GM04504 (cell line): Measurements from ENCODE around the gene MYOG.
A peak's percentile ranks its signal among the peaks of the same experiment; 100 is the strongest.

ENCODE experiments used
- DNase-seq: peaks from one replicate; pipeline ENCODE4 v3.0.0-alpha.2; 2012; ENCODE audit warnings: low read depth

The MYOG gene

DNA sequence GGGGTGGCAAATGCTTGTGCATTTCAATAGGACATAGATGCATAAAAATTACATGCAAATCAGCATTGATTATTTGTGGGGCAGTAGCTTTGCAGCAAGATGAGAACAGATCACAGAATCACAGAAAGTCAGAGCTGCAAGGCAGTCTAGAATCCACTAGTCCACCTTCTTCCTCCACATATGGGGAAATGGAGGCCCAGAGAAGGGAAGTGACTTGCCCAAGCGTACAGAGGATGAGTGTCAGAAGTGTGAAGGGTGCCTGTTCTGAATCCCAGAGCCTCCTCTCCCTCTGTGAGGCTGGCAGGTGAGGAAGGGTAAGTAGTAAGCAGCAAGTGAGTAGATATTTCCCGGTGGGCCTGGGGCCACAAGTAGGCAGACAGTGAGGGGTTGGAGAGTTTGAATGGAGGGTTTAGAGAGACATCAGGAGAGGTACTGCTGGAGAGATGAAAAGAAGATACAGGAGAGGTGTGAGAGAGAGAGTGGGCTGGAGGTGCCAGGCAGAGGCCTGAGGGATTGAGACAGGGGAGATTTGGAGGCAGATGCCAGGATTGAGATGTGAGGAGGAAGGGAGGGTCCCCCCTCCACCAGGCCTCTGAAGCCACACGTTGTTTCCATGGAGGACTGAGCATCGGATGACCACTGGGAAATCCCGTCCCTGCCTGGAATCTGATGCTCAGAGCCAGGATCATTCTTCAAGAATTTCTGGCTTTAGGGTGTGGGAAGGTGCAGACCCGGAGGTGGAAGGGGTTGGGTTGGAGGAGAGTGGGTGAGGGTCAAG is 4.8 kb upstream of the MYOG start:
- no peak for DNase-seq

DNA sequence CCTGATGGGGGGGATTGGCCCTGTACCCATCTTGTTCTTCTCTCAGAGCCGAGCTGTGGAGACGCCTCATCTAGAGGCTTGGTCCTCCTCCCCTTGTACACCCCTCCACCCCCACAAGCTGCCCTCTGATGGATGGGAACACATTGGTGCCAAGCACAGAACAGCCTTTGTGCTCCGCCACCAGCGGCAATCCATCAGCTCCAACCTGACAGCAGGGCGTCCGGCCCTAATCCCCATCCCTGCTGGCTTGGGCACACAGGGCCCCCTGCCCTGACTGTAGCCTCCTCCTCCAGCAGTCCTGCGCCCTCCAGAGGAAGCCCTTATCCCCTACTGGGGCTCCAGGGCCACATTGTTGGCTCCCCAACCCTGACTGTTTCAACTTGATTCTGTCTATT is 3.8 kb upstream of the MYOG start:
- no peak for DNase-seq

DNA sequence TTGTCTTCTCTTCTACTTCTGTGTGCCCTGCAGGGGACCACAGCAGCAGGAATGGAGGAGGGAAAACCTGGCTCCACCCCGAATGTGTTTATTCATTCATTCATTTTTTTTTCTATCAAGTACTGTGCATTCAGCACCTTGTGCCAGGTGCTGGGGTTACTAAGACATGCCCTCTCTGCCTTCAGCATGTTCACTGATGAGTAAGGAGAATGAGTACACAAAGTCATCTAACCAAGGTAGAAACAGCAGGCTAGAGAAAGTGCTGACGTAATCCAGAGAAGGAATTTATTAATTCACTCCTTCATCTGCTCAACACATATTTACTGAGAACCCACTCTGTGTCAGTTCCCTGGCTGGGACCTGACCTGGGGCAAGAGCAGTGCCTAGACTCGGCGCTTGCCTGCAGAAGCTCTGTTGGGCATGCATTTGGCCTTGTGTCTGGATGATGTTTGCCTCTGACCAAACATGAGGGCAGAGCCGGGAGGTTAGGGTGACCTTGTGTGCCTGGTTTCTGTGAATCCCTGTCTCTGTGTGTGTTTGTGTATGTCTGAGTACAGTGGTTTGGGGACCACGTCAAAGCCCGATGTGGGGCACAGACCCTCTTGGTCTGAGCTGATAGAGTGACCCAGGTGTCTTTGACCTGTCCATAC is 3.3 kb upstream of the MYOG start:
- no peak for DNase-seq

DNA sequence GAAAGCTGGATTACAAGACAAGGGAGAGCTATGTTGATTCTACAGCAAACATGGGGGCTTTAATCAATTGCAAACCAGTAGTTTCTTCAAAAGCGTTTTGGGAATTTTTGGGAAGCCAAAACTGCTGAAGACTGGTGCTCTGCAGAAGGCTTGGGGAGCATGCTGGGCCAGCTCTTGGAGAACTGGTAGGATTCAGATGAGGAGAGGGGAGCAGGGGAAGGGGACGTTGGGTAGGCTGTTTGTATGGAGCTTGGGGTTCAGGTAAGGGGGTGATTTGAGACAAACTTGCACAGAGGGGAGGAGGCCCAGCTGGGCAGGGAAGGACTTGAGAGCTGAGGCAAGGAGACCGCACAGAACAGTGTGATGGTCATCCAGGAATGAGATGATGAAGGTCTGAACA is 2.6 kb upstream of the MYOG start:
- DNase-seq: no peak

DNA sequence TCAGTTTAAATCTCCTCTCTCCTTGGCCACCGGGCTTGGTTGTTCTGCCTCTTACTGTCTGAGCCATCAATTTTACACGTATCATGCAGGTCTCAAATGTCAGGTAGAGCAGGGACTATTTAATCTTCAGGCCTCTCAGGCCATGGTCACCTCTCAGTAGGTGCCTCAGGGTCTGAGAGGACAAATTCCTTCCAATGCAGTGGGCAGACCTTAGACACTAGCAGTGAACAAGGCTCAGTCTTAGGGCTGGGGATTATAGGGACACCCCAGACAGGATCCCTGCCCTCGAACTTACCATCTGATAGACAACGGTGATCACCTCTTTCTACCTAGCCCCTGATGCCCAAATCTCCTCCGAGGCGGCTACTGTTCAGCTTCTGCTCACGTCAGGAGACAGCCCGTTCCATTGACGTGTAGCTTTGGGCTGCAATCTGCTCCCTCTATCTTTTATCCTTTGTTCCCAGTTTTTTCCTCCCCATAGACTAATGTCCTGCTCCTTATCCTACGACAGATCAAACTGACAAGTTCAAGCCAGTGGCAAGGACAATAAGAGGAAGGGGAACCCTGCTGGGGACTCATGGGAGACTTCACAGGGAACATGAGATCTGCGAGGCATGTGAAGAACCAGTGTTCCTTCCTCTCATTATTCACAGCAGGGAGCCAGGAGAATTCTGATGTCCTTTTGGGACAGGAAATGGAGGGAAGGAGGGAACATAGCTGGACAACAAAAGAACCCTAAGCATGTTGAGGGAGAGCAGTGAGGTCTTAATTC is 1.4 kb upstream of the MYOG start:
- DNase-seq: no peak

DNA sequence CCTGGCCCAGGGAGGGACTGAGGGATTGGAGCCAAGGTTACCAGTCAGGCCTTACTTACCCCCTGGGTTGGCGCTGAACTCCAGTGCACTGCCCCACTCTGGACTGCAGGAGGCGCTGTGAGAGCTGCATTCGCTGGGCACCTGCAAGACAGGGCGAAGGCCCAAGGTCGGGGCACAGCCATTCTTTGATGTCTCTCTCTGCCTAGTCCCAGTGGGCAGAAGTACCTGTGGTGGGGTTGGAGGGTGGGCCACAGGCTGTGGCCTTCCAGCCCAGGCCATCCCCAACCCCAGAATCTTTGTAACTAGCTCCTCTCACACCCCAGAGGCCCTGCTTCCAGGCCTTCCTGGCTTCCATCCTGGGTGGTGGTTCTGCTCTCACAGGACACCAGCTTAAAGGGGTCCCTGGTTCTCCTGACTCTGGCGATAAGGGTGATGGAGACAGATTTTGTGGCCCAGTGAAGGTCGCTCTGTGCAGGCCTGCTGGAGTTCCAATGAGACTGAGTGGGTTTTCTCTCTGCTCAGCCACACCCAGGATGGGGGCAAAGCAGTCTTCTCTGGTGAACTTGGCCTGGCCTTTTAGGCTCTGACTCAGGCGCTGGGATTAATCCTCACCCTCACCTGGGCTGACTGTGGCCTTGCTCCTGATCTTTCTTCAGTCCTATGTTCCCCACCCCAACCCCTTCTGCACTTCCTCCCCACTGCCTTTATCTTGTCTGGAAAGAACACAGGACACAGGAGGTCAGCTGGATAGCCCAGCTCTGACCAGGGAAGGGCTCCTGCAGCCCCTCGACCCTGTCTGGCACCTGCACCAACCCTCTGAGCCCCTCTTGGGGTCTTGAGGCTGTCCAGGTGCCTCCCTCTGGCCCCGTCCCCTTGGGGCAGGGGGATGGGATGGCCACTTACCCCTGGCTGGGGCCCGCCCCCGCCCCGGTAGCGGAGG is 954 bp downstream of the MYOG start:
- DNase-seq: no peak

DNA sequence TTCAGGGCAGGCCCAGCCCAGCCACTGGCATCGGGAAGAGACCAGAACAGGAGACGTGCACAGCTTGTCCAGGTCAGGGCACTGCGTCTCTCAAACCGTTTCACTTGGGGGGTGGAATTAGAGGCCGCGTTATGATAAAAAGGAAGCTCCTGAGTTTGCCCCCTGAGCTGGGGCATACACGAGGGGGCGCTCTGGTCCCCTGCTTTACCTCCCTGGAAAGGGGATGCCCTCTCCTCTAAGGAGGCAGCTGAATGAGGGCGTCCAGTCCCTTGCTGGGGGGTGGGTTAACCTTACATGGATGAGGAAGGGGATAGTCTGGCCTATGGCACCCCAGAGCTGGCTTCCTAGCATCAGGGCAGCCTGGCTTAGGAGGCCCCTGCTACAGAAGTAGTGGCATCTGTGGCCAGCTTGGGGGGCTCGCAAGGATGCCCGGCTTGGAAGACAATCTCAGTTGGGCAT is 2.3 kb downstream of the MYOG start:
- no peak for DNase-seq

DNA sequence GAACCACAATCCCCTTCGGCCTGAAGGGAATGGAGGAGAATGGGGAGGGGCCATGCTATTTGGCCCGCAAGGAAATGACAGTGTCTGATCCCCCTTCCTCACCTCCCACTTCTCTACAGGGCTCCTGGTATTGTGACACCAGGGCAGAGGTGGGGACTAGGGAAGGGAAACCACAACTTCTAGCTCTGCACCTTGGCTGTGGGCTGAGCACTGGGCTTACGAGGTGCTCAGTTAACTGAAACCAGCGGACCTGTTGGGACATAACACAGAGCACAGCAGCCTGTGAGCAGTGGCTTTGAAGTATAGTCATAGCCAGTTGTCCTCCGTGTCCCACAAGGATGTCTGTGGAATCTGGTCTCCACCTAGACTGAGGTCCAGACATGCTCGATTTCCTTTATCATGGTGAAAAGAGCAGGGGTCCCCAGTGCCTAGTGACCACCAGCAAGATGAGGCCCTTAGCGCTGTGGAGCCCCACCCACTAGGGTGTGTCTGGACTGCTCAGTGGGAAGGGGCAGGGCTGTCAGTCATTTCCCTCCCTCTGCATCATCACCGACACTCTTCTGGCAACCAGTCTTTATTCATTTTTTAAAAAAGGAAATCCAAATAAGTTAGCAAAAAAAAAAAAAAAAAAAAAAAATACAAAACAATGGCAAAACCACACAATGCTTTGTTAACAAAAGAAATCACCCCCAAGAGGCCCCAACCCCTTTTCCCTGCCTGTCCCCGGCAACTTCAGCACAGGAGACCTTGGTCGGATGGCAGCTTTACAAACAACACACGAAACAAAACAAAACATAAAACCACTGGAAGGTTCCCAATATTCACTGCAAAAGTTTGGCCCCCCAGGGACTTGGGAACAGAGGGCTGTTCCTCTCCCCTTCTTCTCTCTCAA is 3.0 kb downstream of the MYOG start:
- DNase-seq: no peak

DNA sequence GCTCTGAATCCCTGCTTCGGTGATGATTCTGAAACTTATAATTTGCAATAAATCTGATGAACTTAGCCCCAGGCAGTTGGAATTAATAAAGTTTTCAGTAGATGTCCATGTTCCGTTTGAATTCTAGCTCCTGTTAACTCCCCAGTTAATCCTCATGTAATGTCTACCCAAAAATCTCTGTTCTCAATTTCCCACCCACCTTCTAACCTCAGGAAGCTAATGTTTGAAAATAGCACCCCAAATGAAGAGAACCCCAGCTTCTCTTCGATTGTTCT is 3.6 kb downstream of the MYOG start:
- no peak for DNase-seq

DNA sequence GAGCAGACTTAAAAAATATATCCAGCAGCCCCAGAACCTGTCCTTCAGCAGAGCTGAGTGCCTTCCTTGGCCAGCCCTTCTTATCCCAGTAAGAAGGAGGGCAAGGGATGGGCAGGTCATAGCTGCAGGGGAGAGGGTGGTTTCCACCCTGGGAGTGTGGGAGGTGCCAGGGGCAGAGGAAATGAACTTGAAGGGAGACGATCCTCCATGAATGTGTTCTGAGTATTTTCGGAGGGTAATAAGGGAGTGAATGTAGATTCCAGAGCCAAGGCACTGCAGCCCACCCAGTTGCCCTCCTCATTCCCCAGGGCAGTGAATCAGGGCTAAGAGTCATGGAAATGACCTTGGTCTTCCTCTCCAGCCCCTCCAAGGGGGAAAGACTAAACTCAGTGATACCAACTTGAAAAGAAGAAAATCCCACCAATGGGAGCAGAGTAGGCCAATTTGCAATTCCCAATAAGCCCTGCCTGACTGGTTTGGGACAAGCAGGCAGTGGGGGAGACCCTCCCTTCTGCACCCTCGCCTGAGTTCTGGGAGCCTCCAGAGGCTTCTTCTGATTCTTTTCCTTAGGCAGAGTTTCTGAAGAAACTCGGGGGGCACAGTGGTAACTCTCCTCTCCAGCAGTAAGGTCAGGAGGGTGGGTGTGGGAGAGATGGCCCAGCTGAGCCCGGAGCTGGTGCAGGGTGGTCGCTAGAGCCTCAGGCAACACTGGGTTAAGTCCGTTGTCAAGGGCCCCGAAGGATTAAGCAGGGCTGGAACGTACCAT is 4.2 kb downstream of the MYOG start:
- DNase-seq: no peak

DNA sequence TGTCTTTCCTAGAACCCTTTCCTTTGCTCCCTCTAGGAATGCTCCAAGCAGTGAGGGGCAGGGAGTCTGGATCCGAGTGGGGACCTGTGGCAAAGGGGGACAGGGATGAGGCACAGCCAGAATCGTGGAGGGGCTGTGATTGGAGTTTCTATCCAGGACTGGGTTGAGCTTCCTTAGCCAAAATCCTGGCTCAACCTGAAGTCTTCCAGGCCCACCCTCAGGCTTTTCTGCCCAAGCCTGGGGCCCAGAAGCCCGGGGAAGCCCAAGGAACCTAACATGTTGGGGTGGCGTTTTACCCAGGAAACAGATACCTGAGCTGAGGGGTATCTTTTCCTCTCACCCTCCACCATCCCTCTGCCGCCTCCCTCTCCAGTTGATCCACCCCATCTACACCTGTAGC is 5.4 kb downstream of the MYOG start:
- DNase-seq: no peak

DNA sequence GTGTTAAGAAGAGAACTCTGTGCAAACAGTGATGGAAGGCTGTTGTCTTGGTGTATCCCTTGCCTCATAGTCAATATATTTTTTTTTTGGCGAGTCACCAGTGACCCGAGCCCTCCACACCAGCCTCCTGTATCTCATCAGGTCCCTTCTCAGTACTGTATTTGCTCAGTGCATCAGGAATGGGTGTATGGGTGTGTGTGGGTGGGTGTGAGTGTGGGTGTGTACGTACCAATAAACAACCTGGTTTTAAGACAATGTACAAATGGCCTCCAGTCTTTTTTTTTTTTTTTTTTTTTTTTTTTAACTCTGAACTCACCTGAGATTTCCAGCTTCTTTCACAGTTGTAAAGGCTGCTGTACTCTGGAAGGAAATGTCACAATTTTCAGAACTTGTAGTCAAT is 7.3 kb downstream of the MYOG start:
- DNase-seq: no peak

DNA sequence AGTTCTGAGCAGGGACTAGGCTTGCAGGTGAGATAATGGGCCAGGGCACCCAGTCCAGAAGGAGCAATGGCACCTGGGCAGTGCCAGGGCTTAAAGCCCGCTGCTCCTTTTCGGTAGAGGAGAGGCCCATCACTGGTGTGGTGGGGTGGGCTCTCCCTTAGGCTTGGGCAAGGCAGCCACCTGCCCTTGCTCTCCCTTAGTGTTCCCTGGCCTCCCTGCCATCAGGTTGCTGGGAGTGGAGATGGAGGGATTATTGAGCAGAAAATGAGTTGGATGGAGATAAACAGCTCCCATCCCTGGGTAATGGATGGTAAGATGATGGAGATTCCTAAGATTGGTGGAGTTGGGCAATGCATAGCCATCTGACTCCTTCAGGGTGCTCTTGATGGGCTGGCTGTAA is 7.9 kb downstream of the MYOG start:
- DNase-seq: no peak

DNA sequence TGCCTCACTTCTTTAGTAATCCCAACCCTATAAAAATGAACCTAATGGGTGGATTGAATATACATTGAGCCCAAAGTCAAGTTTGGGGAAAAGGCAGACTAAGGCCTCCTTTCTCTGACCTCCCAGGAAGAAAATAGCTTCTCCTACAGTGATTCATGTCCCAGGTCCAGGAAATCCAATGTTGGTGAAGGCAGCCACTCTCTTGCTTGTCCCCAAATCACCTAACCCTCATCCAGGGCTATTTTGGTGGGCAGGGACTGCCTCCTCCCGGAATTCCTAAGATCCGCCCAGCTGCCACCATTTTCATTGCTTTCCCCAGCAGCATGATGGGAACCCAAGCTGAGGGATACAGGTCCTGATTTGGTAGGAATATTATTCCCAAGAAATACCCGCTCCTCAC is 8.4 kb downstream of the MYOG start:
- no peak for DNase-seq

DNA sequence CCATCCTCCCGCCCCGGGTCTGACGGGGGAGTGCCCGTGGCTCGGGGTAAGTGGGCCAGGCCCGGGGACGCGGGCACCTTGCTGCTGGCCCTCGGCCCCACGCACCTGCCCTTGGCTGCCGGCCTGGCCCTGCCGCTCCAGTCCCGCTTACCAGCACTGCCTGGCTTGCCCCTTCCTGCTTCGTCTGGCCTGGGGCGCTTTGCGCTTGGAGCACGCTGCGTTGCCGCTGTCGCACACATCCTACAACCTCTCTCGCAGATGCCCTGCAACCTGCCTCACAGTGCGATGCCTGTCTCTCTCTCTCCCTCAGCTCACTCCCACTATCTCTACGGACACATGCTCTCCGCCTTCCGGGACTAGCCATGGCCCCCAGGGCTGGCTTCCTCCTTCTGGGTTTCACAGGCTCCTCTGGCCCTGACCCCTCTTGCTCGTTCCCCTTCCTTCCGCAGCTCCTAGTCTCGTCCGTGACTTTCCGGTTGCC is 9.7 kb downstream of the MYOG start:
- DNase-seq: no peak

DNA sequence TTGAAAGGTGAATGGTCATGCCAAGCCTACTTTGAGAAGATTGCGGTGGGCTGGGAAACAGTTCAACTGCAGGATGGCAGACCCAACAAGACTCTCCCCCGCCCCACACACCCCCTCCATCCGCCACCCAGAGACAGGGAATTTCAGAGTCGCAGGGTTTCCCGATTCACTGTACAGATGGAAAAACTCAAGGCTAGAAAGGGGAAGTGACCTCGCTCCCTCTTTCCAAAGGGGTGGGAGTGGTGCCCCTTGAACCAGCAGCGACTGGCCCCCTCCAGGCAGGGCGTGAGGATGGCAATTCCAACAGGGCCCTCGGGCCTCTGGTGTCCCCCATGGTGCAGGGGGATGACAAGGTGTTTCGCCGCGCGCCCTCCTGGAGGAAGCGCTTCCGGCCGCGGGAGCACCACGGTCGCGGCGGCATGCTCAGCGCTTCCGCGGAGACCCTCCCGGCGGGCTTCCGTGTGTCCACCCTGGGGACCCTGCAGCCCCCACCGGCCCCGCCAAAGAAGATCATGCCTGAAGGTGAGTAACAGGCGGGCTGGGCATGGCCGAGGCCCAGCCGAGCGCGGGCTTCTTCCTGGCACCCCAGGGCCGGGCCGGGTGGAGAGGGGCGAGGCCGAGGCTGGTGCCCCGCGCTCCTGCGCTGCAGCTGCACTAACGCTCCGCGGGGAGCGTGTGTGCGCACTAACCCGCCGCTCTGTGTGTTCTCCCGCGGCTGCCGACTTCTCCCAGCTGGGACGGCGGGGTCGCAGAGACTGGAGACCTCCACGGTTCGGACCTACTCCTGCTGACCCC is 10.4 kb downstream of the MYOG start:
- DNase-seq: no peak

DNA sequence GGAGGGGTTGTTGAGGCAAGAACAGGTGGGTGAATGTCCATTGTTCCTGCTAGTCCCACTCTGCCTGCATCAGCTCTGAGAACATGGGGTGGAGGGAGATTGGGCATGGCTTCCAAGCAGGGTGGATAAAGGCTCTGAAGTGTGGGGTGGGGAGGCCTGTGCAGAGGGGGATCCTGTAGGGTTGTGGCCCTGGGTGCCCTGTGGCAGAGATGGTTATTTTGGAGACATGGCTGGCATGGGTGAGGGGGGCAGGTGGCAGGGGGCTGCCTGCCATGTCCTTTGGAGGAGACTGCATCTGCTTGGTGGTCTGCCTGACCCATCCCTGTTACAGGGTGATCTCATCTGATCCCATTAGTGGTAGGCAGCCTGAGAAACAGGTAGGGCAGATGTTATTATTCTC is 11.2 kb downstream of the MYOG start:
- no peak for DNase-seq

DNA sequence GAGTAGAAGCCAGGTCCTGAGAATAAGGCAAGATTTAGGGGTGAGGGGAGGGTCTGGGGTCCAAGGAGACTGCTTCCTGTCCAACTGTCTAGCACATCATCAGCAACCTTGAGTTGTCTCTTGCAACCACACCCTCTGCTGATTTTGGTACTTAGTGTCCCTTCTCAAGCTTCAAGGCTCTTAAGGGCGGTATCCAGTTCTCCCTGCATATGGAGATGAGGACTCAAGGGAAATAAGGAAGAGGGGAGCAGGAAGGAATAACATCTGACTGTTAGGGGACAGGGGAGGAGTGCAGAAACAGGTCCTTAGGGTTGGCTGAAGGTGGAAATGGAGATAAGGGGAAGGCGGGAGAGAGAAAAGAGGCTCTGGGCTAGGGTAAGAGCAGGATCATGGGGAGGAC is 12.3 kb downstream of the MYOG start:
- DNase-seq: no peak

DNA sequence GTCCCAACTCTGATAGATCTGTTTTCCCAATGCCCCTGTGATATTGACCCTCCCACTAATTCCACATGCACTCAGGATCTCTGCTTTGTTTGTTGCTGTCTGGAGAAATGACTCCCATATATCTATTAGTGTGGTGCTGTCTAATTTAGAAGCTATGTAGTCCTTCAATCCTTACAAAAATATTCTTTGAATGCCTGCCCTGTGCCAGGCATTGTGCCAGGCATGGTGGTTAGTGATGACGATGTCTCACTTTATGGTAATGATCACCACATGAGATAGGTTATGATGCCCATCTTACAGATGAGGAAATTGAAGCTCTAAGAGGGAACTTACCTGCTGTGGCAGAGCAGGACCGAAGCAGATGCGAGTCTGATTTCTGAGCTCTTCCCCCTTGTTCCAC is 12.9 kb downstream of the MYOG start:
- peak; percentile 37 for DNase-seq
